Measurements from ENCODE around the gene WWP2.

The WWP2 gene

GRCh38 chr16:69924041-69924775 is 162.1 kb downstream of the WWP2 start:
- TF ChIP-seq EP300 (IDR thresholded peaks at IDR 0.05; ENCODE audit: borderline replicate concordance), result no peak
- no peak for TF ChIP-seq TAF1 (IDR thresholded peaks at IDR 0.05; ENCODE audit: low read depth)
- TF ChIP-seq CREB1 (IDR thresholded peaks at IDR 0.05; ENCODE audit: low read depth), result no peak
- no peak for TF ChIP-seq NFIC (IDR thresholded peaks at IDR 0.05)
- TF ChIP-seq RAD21 (IDR thresholded peaks at IDR 0.05; ENCODE audit: low read depth), result no peak
- TF ChIP-seq FOXM1 (IDR thresholded peaks at IDR 0.05; ENCODE audit: borderline replicate concordance, low read depth), result no peak
- no peak for TF ChIP-seq YY1 (IDR thresholded peaks at IDR 0.05; ENCODE audit: low read depth)
- TF ChIP-seq CEBPB (IDR thresholded peaks at IDR 0.05), result no peak
- TF ChIP-seq, protein P1, sequence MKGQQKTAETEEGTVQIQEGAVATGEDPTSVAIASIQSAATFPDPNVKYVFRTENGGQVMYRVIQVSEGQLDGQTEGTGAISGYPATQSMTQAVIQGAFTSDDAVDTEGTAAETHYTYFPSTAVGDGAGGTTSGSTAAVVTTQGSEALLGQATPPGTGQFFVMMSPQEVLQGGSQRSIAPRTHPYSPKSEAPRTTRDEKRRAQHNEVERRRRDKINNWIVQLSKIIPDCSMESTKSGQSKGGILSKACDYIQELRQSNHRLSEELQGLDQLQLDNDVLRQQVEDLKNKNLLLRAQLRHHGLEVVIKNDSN (IDR thresholded peaks at IDR 0.05), result no peak
- TF ChIP-seq EGR1 (IDR thresholded peaks at IDR 0.05), result no peak
- TF ChIP-seq, protein P2, sequence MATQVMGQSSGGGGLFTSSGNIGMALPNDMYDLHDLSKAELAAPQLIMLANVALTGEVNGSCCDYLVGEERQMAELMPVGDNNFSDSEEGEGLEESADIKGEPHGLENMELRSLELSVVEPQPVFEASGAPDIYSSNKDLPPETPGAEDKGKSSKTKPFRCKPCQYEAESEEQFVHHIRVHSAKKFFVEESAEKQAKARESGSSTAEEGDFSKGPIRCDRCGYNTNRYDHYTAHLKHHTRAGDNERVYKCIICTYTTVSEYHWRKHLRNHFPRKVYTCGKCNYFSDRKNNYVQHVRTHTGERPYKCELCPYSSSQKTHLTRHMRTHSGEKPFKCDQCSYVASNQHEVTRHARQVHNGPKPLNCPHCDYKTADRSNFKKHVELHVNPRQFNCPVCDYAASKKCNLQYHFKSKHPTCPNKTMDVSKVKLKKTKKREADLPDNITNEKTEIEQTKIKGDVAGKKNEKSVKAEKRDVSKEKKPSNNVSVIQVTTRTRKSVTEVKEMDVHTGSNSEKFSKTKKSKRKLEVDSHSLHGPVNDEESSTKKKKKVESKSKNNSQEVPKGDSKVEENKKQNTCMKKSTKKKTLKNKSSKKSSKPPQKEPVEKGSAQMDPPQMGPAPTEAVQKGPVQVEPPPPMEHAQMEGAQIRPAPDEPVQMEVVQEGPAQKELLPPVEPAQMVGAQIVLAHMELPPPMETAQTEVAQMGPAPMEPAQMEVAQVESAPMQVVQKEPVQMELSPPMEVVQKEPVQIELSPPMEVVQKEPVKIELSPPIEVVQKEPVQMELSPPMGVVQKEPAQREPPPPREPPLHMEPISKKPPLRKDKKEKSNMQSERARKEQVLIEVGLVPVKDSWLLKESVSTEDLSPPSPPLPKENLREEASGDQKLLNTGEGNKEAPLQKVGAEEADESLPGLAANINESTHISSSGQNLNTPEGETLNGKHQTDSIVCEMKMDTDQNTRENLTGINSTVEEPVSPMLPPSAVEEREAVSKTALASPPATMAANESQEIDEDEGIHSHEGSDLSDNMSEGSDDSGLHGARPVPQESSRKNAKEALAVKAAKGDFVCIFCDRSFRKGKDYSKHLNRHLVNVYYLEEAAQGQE (IDR thresholded peaks at IDR 0.05; ENCODE audit: low read depth), result no peak
- TF ChIP-seq TCF12 (IDR thresholded peaks at IDR 0.05; ENCODE audit: low read depth), result no peak
- no peak for TF ChIP-seq TEAD4 (IDR thresholded peaks at IDR 0.05)
- TF ChIP-seq MAX (IDR thresholded peaks at IDR 0.05), result no peak
- no peak for TF ChIP-seq ZBTB7A (IDR thresholded peaks at IDR 0.05; ENCODE audit: low read depth)

- TF ChIP-seq, protein P1 (IDR thresholded peaks at IDR 0.05), result no peak
- TF ChIP-seq CREB1 (IDR thresholded peaks at IDR 0.05; ENCODE audit: low read depth), result no peak
- TF ChIP-seq EP300 (IDR thresholded peaks at IDR 0.05; ENCODE audit: borderline replicate concordance), result no peak
- TF ChIP-seq TEAD4 (IDR thresholded peaks at IDR 0.05), result no peak
- TF ChIP-seq YY1 (IDR thresholded peaks at IDR 0.05; ENCODE audit: low read depth), result no peak
- TF ChIP-seq TAF1 (IDR thresholded peaks at IDR 0.05; ENCODE audit: low read depth), result no peak
- TF ChIP-seq ZBTB7A (IDR thresholded peaks at IDR 0.05; ENCODE audit: low read depth), result no peak
- no peak for TF ChIP-seq FOXM1 (IDR thresholded peaks at IDR 0.05; ENCODE audit: borderline replicate concordance, low read depth)
- TF ChIP-seq TCF12 (IDR thresholded peaks at IDR 0.05; ENCODE audit: low read depth), result no peak
- no peak for TF ChIP-seq EGR1 (IDR thresholded peaks at IDR 0.05)
- TF ChIP-seq, protein P2 (IDR thresholded peaks at IDR 0.05; ENCODE audit: low read depth), result no peak
- no peak for TF ChIP-seq RAD21 (IDR thresholded peaks at IDR 0.05; ENCODE audit: low read depth)
- no peak for TF ChIP-seq NFIC (IDR thresholded peaks at IDR 0.05)
- no peak for TF ChIP-seq CEBPB (IDR thresholded peaks at IDR 0.05)
- no peak for TF ChIP-seq MAX (IDR thresholded peaks at IDR 0.05)
Measured at GRCh38 chr16:69924777-69925191, 162.7 kb downstream of the WWP2 start.

DNA sequence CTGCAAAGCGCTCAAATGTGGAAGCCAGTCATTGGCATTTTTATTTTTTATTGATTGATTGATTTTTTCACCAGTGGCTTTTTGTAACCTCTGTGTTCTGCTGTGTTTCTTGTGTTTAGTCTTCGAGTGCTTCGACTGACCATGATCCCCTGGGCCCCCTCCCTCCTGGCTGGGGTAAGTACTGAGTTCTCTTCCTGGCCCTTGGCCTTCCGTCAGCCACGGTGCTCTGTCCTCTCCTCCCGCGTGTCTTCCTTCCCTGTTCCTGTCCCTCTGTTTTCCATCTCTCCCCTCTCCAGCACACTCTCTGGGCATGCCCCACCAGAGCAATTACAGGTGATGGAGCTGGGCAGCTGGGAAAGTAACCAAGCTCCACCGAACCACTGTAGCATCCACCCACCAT is 163.2 kb downstream of the WWP2 start:
- TF ChIP-seq NFIC (IDR thresholded peaks at IDR 0.05) (no peak), FOXM1 (IDR thresholded peaks at IDR 0.05; ENCODE audit: borderline replicate concordance, low read depth) (no peak)

DNA sequence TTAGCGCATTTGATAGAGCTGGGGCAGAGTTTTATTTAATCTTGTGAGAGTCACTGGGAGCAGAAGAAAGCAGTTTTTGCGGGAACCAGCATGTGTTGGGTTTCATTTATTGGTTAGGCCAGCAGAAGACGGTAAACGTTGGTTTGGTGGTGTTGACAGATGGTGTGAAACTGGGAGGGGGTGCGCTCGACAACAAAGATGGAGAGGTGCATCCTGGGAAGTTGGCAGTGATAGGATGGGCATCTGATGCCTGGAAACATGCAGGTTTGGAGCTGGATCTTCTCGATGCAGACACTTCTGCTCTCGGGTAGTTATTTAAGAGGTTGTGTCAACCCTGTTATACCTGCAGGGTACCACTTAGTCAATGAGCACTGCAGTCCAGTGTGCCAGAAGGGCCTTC is 164.1 kb downstream of the WWP2 start:
- TF ChIP-seq, protein P1 (IDR thresholded peaks at IDR 0.05), result no peak
- TF ChIP-seq ZBTB7A (IDR thresholded peaks at IDR 0.05; ENCODE audit: low read depth), result no peak
- no peak for TF ChIP-seq TAF1 (IDR thresholded peaks at IDR 0.05; ENCODE audit: low read depth)
- no peak for TF ChIP-seq RAD21 (IDR thresholded peaks at IDR 0.05; ENCODE audit: low read depth)
- TF ChIP-seq EP300 (IDR thresholded peaks at IDR 0.05; ENCODE audit: borderline replicate concordance), result no peak
- TF ChIP-seq EGR1 (IDR thresholded peaks at IDR 0.05), result no peak
- TF ChIP-seq CEBPB (IDR thresholded peaks at IDR 0.05), result no peak
- no peak for TF ChIP-seq YY1 (IDR thresholded peaks at IDR 0.05; ENCODE audit: low read depth)
- TF ChIP-seq, protein P2 (IDR thresholded peaks at IDR 0.05; ENCODE audit: low read depth), result no peak
- no peak for TF ChIP-seq TEAD4 (IDR thresholded peaks at IDR 0.05)
- no peak for TF ChIP-seq FOXM1 (IDR thresholded peaks at IDR 0.05; ENCODE audit: borderline replicate concordance, low read depth)
- TF ChIP-seq TCF12 (IDR thresholded peaks at IDR 0.05; ENCODE audit: low read depth), result no peak
- TF ChIP-seq NFIC (IDR thresholded peaks at IDR 0.05), result no peak
- no peak for TF ChIP-seq MAX (IDR thresholded peaks at IDR 0.05)
- TF ChIP-seq CREB1 (IDR thresholded peaks at IDR 0.05; ENCODE audit: low read depth), result no peak
